GM12878 (cell line): ENCODE measurements around the gene SMIM7. TPM values are rescaled to one million over a fixed set of nuclear protein-coding genes. Genes with fewer than 3 reads are reported as not detected.

Experiments used
- ATF7 ChIP-seq: fragments of 450-650 bp; IDR thresholded peaks from 2 replicates; pipeline ENCODE4 v1.6.1; 2016; ENCODE audit warnings: low read depth, mild to moderate bottlenecking
- CUX1 ChIP-seq: IDR thresholded peaks from 2 replicates; pipeline ENCODE4 v1.6.1; 2012; ENCODE audit warnings: improper control_type of control experiment, low read depth, low read length; ENCODE audit not compliant: insufficient replicate concordance
- HSF1 ChIP-seq: fragments of 150-350 bp; IDR thresholded peaks from 2 replicates; pipeline ENCODE4 v1.6.1; 2014; ENCODE audit warnings: mild to moderate bottlenecking, low read depth, low read length
- MTA2 ChIP-seq: fragments of 450-650 bp; IDR thresholded peaks from 2 replicates; pipeline ENCODE4 v1.6.1; 2016; ENCODE audit warnings: low read depth, mild to moderate bottlenecking, moderate library complexity
- RELA ChIP-seq: fragments of 450-650 bp; IDR thresholded peaks from 2 replicates; pipeline ENCODE4 v1.8.0; 2014; ENCODE audit warnings: borderline replicate concordance; ENCODE audit not compliant: partially characterized antibody
- SKIL ChIP-seq: fragments of 450-650 bp; IDR thresholded peaks from 2 replicates; pipeline ENCODE4 v1.6.1; 2017; ENCODE audit warnings: mild to moderate bottlenecking, low read depth, inconsistent platforms; ENCODE audit not compliant: poor library complexity, severe bottlenecking
- polyA plus RNA-seq, 11 experiments: library from polyadenylated mRNA; depleted of rRNA in 4 of 11; unstranded in 6 of 11; stranded (reverse) in 5 of 11; fragments of >200 nt; fragmentation: Nextera tagmentation in 4 of 11; fragmentation: Illumina TruSeq in 1 of 11; extraction: Ambion mirVana in 4 of 11; extraction: Trizol in 1 of 11; gene quantifications; 1 replicate in 1 of 11; 2 replicates in 10 of 11; pipeline versions ENCODE4 v1.2.1 to v1.2.3, GENCODE V29; 2011 to 2016; ENCODE audit warnings: inconsistent platforms in 2 of 11, missing spikeins in 2 of 11, low read depth in 1 of 11
- total RNA-seq, 4 experiments: library from RNA; depleted of rRNA in 3 of 4; stranded (reverse); fragments of >200 nt in 3 of 4; fragmentation: Illumina TruSeq in 1 of 4; extraction: Trizol in 1 of 4; gene quantifications; 2 replicates each; pipeline versions ENCODE4 v1.2.1 to v1.2.3, GENCODE V29; 2013 to 2021

Gene SMIM7
- total and polyA plus RNA-seq, 10 of the 15 experiments (the other 5 are each of a cell fraction or from before 2014, with no cell fraction given) = 45.7 to 170 (median 70.8) TPM

- no peak for TF ChIP-seq SKIL
- TF ChIP-seq ATF7 = no peak
- TF ChIP-seq HSF1 = no peak
- no peak for TF ChIP-seq CUX1
- TF ChIP-seq MTA2 = no peak
- TF ChIP-seq RELA = no peak
Observed at GRCh38 chr19:16684216-16684615, 24.3 kb upstream of the SMIM7 start (continued).
